IMR-90 (cell line): ENCODE results near the gene RIMS1. TPM values are rescaled to one million over a fixed set of nuclear protein-coding genes. Genes with fewer than 3 reads are reported as not detected.

Experiments used
- ATAC-seq: fragments of 200-7000 bp; cut with Tn5 transposase; 2 replicates; pipeline ENCODE4 v1.9.1; 2020; ENCODE audit warnings: low read depth, mild to moderate bottlenecking, moderate library complexity
- BruUV-seq: library from RNA; stranded (reverse); fragments of 400-500 nt; replicated peaks from 2 replicates; lab custom pipeline; 2021; lab: Mats Ljungman, UMichigan
- CTCF ChIA-PET: fragments of 300-600 bp; formaldehyde crosslinking; extraction: SDS; loops from one replicate; lab custom pipeline; 2021; ENCODE audit warnings: antibody characterized with exemption; lab: Yijun Ruan, JAX
- POLR2A ChIA-PET: fragments of 300-600 bp; sonication (Branson Sonifier 250); formaldehyde crosslinking; loops from one replicate; lab custom pipeline; 2022; ENCODE audit warnings: antibody characterized with exemption; ENCODE audit not compliant: unreplicated experiment; lab: Charles Lee
- DNase-seq: peaks from one replicate; pipeline ENCODE4 v3.0.0; 2013
- H2AFZ ChIP-seq: replicated peaks from 2 replicates; pipeline ENCODE3; 2013; ENCODE audit warnings: low read length, mild to moderate bottlenecking; ENCODE audit not compliant: poor library complexity
- H2AK5ac ChIP-seq: 2 replicates; pipeline ENCODE4 v1.6.1; 2013; ENCODE audit warnings: low read depth, low read length, inconsistent platforms
- H2AK9ac ChIP-seq: replicated peaks from 2 replicates; pipeline ENCODE3; 2013; ENCODE audit warnings: mild to moderate bottlenecking, low read depth, low read length, moderate library complexity; ENCODE audit not compliant: poor library complexity
- H2BK120ac ChIP-seq: 2 replicates; pipeline ENCODE4 v1.6.1; 2013; ENCODE audit warnings: low read depth, low read length, inconsistent platforms
- H2BK15ac ChIP-seq: 3 replicates; pipeline ENCODE4 v1.6.1; 2013; ENCODE audit warnings: low read depth, low read length, inconsistent platforms
- H2BK20ac ChIP-seq: 2 replicates; pipeline ENCODE4 v1.6.1; 2013; ENCODE audit warnings: low read depth, mild to moderate bottlenecking, inconsistent platforms, low read length, moderate library complexity
- H2BK5ac ChIP-seq: 2 replicates; pipeline ENCODE4 v1.6.1; 2013; ENCODE audit warnings: mild to moderate bottlenecking, low read depth, low read length, inconsistent platforms; ENCODE audit not compliant: poor library complexity, severe bottlenecking
- H3K14ac ChIP-seq: replicated peaks from 2 replicates; pipeline ENCODE4 v1.6.1; 2013; ENCODE audit warnings: low read depth, low read length, inconsistent platforms
- H3K18ac ChIP-seq: 2 replicates; pipeline ENCODE4 v1.6.1; 2013; ENCODE audit warnings: low read depth, low read length, control low read depth
- H3K23ac ChIP-seq: 2 replicates; pipeline ENCODE4 v1.6.1; 2013; ENCODE audit warnings: low read depth, low read length, inconsistent platforms
- H3K27ac ChIP-seq: 2 replicates; pipeline ENCODE4 v1.5.1; 2013; ENCODE audit warnings: mild to moderate bottlenecking, control low read depth, low read length; ENCODE audit not compliant: insufficient read depth
- H3K27me3 ChIP-seq: 2 replicates; pipeline ENCODE4 v1.6.1; 2013; ENCODE audit warnings: low read length; ENCODE audit not compliant: control insufficient read depth, insufficient read depth
- H3K36me3 ChIP-seq: 2 replicates; pipeline ENCODE4 v1.6.1; 2013; ENCODE audit warnings: low read length, mixed read lengths; ENCODE audit not compliant: control insufficient read depth, insufficient read depth
- H3K4ac ChIP-seq: 2 replicates; pipeline ENCODE4 v1.6.1; 2013; ENCODE audit warnings: low read depth, low read length, inconsistent platforms
- H3K4me1 ChIP-seq: 2 replicates; pipeline ENCODE4 v1.6.1; 2013; ENCODE audit warnings: low read length, mixed read lengths; ENCODE audit not compliant: control insufficient read depth, insufficient read depth
- H3K4me2 ChIP-seq: 2 replicates; pipeline ENCODE4 v1.6.1; 2013; ENCODE audit warnings: low read depth, mild to moderate bottlenecking, control low read depth, low read length, moderate library complexity
- H3K4me3 ChIP-seq: 2 replicates; pipeline ENCODE4 v1.5.1; 2013; ENCODE audit warnings: low read depth, mild to moderate bottlenecking, control low read depth, low read length, moderate library complexity; ENCODE audit not compliant: insufficient read depth
- H3K56ac ChIP-seq: 2 replicates; pipeline ENCODE4 v1.6.1; 2013; ENCODE audit warnings: low read length, inconsistent platforms; ENCODE audit not compliant: insufficient read depth; ENCODE audit errors: extremely low read depth
- H3K79me1 ChIP-seq, 2 experiments: 2 replicates each; pipeline ENCODE4 v1.6.1; 2013; ENCODE audit warnings: low read length in 2 of 2, inconsistent platforms in 1 of 2, low read depth in 1 of 2
- H3K9ac ChIP-seq: 2 replicates; pipeline ENCODE4 v1.6.1; 2013; ENCODE audit warnings: low read depth, low read length, control low read depth
- H3K9me1 ChIP-seq: 2 replicates; pipeline ENCODE4 v1.6.1; 2013; ENCODE audit warnings: low read length, inconsistent platforms; ENCODE audit not compliant: insufficient read depth
- H3K9me3 ChIP-seq: 2 replicates; pipeline ENCODE4 v1.6.1; 2013; ENCODE audit warnings: low read length; ENCODE audit not compliant: control insufficient read depth, insufficient read depth
- H4K20me1 ChIP-seq: 2 replicates; pipeline ENCODE4 v1.6.1; 2013; ENCODE audit warnings: low read length, inconsistent platforms; ENCODE audit not compliant: insufficient read depth
- H4K5ac ChIP-seq: 2 replicates; pipeline ENCODE4 v1.6.1; 2013; ENCODE audit warnings: mild to moderate bottlenecking, low read depth, low read length, control low read depth
- H4K8ac ChIP-seq, 2 experiments: 2 replicates each; pipeline ENCODE4 v1.6.1; 2013; ENCODE audit warnings: low read depth in 2 of 2, low read length in 2 of 2, control low read depth in 1 of 2, inconsistent platforms in 1 of 2
- H4K91ac ChIP-seq: 2 replicates; pipeline ENCODE4 v1.6.1; 2013; ENCODE audit warnings: low read depth, low read length, inconsistent platforms; ENCODE audit not compliant: insufficient read depth
- CHD1 ChIP-seq: IDR thresholded peaks from 2 replicates; pipeline ENCODE4 v1.6.1; 2012; ENCODE audit warnings: low read depth, low read length, improper control_type of control experiment
- RFX5 ChIP-seq: IDR thresholded peaks from 2 replicates; pipeline ENCODE4 v1.8.0; 2012; ENCODE audit warnings: low read depth, mild to moderate bottlenecking, low read length, moderate library complexity
- WGBS, 2 experiments: methylation state at CpG; one replicate each; pipeline versions ENCODE4 v1.1.5 to v1.1.7; 2013; ENCODE audit warnings: missing lambda C conversion rate in 2 of 2; ENCODE audit not compliant: insufficient read length in 1 of 2; ENCODE audit errors: extremely low coverage in 2 of 2; 5-methylcytosine and 5-hydroxymethylcytosine counted together
- dilution Hi-C: fragments of 300-500 bp; cut with HindIII; formaldehyde crosslinking; loops from one replicate; pipeline ENCODE4 v1.14.3; 2018; ENCODE audit warnings: low sequenced_read_pairs; ENCODE audit not compliant: unreplicated experiment
- in situ Hi-C: fragments of 300-500 bp; cut with MboI; formaldehyde crosslinking; loops from 3 replicates; pipeline ENCODE4 v1.14.3; 2019; ENCODE audit warnings: low sequenced_read_pairs, inconsistent platforms, mixed read lengths
- intact Hi-C: fragments of 100-400 bp; cut with micrococcal nuclease; formaldehyde crosslinking; loops from 2 replicates; pipeline ENCODE4 v1.10.0; 2022
- polyA plus RNA-seq, 3 experiments: library from polyadenylated mRNA; depleted of rRNA; stranded (reverse); fragments of >200 nt; gene quantifications; 2 replicates each; pipeline ENCODE4 v1.2.3, GENCODE V29; 2012; ENCODE audit warnings: low replicate concordance in 1 of 3
- total RNA-seq: library from RNA; depleted of rRNA; stranded (reverse); fragments of >200 nt; gene quantifications from 2 replicates; pipeline ENCODE4 v1.2.3, GENCODE V29; 2012

Gene RIMS1
- total and polyA plus RNA-seq, 2 of the 4 experiments (the other 2 are of a cell fraction), result 0.44 to 3.8 TPM

- Histone ChIP-seq H3K23ac (no peak overlapping the region), H3K4ac (no peak overlapping the region), H3K79me1 (no peaks in the 10 kb centered on the region), H2BK5ac (no peak overlapping the region), H3K4me1 (no peaks in the 10 kb centered on the region), H3K27me3 (no peaks in the 10 kb centered on the region), H3K27ac (no peak overlapping the region), H3K18ac (no peak overlapping the region), H3K9me3 (no peaks in the 10 kb centered on the region), H2BK20ac (no peak overlapping the region), H2AFZ (no peak overlapping the region), H3K14ac (no peak overlapping the region), H4K20me1 (no peaks in the 10 kb centered on the region), H2AK5ac (no peak overlapping the region), H2BK15ac (no peak overlapping the region), H3K4me3 (no peak overlapping the region), H4K8ac (no peak overlapping the region), H3K9me1 (peaks cover 2% of the 10 kb centered on the region; the same call in 1 of the 2 replicates), H2BK120ac (no peak overlapping the region), H3K9ac (no peak overlapping the region), H2AK9ac (no peak overlapping the region), H4K5ac (no peak overlapping the region), H4K91ac (no peak overlapping the region), H3K4me2 (peak overlapping the region; percentile 67; the same call in 1 of the 2 replicates), H3K36me3 (no peaks in the 10 kb centered on the region), H3K56ac (no peak overlapping the region)
- 0% methylated on average over 1 of the region's 1 CpG; no CpG with 5 or more reads in 1 of the 2 experiments for WGBS, 2 experiments
- ChIA-PET CTCF (no interaction called here), POLR2A (interaction anchor here (0.9 kb wide), 1 partner anchor 14 kb away, joined by 3 read pairs; the partner anchor contains the start of gene RIMS1)
- intact Hi-C loops, result no loop called here
- no peak for TF ChIP-seq CHD1
- TF ChIP-seq RFX5, result no peak
- ATAC-seq (no peak; the same call in 1 of the 2 replicates), DNase-seq (peak; percentile 10)
- dilution Hi-C loops, result no loop called here
- no TSS peak for BruUV-seq
- in situ Hi-C loops, result no loop called here
Measured at GRCh38 chr6:71900642-71901041, 14.3 kb downstream of the RIMS1 start.
